Measurements from ENCODE around the gene MDFI.

MDFI gene

GRCh38 chr6:41694815-41695526, 56.7 kb downstream of the MDFI start:
- H3K27ac ChIP-seq = no peak overlapping the region
- TF ChIP-seq CTCF (IDR thresholded peaks at IDR 0.05) = no peak

- TF ChIP-seq CTCF (IDR thresholded peaks at IDR 0.05) (no peak), ZFX (IDR thresholded peaks at IDR 0.05; ENCODE audit: borderline replicate concordance) (no peak)
- no peak overlapping the region for H3K27ac ChIP-seq
Measured at GRCh38 chr6:41695825-41696224, 57.6 kb downstream of the MDFI start.

GRCh38 chr6:41696788-41697187, 58.5 kb downstream of the MDFI start:
- H3K27ac ChIP-seq = no peak overlapping the region
- no peak for TF ChIP-seq ZFX (IDR thresholded peaks at IDR 0.05; ENCODE audit: borderline replicate concordance)
- TF ChIP-seq CTCF (IDR thresholded peaks at IDR 0.05) = no peak

- no peak overlapping the region for H3K27ac ChIP-seq
- TF ChIP-seq CTCF (IDR thresholded peaks at IDR 0.05) (no peak), ZFX (IDR thresholded peaks at IDR 0.05; ENCODE audit: borderline replicate concordance) (no peak)
Measured at GRCh38 chr6:41697861-41698781, 59.9 kb downstream of the MDFI start.

- TF ChIP-seq ZFX (IDR thresholded peaks at IDR 0.05; ENCODE audit: borderline replicate concordance) = no peak
- H3K27ac ChIP-seq = no peak overlapping the region
Measured at GRCh38 chr6:41699063-41699462, 60.8 kb downstream of the MDFI start.

GRCh38 chr6:41700463-41701347, 62.4 kb downstream of the MDFI start:
- no peak overlapping the region for H3K27ac ChIP-seq
- TF ChIP-seq CTCF (IDR thresholded peaks at IDR 0.05) (no peak), ZFX (IDR thresholded peaks at IDR 0.05; ENCODE audit: borderline replicate concordance) (no peak)

- H3K27ac ChIP-seq = no peak overlapping the region
- TF ChIP-seq ZFX (IDR thresholded peaks at IDR 0.05; ENCODE audit: borderline replicate concordance) = no peak
- no peak for TF ChIP-seq CTCF (IDR thresholded peaks at IDR 0.05)
Measured at GRCh38 chr6:41702089-41702745, 63.9 kb downstream of the MDFI start.
